ENCODE results near the gene CNTLN.
A peak's percentile ranks its signal among the peaks of the same experiment; 100 is the strongest.
"Not testable (repeated sequence)": the region's sequence is repeated elsewhere in the genome, so short reads cannot be mapped to it uniquely, and the experiment has no call there.

Gene CNTLN

DNA sequence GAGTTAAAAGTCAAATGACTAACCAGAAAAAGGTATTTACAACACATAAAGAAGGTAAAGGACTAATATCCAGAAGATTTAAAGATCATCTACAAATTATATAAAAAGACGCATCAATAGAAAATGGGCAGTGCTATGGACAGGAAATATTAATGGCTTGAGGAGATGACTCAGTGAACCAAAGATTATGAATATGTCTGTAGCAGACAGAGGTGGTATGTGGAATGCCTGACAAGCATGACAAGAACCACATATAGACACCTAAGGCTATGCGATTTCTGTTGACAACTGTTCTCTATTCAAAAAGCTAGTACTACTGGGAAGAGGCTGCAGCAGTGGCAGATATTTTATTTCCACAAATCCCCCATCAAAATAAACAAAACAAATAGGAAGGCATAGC is 267.0 kb downstream of the CNTLN start:
- no peak for DNase-seq (ENCODE audit: low read depth in 2 of 2)

DNA sequence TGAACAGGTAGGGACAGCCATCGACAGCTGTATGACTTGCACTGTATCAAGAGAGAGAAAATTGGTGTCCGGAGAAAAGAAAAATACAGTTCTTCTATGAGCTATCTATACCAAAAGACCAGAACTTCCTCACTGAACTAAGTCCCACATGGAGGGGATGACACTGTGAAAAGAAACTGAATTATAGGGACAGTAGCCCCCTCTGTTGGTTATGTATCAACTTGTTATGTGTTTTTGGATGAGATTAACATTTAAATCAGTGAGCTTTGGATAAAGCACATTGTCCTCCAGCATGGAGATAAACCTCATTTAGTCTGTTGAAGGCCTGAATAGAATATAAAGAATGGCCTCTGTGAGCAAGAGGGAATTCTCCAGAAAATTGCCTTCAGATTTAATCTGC is 267.5 kb downstream of the CNTLN start:
- no peak for DNase-seq (ENCODE audit: low read depth in 2 of 2)

DNA sequence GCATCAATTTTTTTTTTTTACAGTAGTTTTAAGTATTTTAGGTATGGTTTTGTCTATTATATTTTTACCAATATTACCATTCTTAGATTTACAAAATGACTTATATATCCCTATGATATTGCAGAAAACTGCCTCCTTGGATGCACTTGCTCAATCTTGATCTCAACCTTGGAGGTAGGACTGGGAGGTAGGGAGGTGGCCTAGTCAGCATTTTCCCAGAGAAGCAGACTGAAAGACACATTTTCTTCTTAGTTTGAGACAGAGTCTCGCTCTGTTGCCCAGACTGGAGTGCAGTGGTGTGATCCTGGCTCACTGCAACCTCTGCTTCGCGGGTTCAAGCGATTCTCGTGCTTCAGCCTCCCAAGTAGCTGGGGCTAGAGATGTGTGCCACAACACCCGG is 268.7 kb downstream of the CNTLN start:
- DNase-seq (ENCODE audit: low read depth in 2 of 2): no peak

DNA sequence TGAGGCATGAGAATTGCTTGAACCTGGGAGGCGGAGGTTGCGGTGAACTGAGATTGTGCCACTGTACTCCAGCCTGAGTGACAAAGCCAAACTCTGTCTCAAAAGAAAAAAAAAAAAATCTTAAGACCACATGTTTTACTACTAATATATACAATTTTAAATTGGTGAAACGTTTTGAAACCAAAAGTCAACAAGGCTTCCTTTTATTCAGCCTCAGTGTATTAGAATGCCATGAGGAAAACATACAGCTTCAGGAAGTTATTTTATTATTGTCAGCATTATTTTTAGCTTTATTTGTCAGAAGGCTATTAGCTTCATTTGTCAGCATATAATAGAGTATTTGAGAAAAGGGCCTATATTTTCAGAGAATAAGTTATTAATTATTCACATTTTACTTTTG is 280.1 kb downstream of the CNTLN start:
- DNase-seq (ENCODE audit: low read depth in 2 of 2): no peak

DNA sequence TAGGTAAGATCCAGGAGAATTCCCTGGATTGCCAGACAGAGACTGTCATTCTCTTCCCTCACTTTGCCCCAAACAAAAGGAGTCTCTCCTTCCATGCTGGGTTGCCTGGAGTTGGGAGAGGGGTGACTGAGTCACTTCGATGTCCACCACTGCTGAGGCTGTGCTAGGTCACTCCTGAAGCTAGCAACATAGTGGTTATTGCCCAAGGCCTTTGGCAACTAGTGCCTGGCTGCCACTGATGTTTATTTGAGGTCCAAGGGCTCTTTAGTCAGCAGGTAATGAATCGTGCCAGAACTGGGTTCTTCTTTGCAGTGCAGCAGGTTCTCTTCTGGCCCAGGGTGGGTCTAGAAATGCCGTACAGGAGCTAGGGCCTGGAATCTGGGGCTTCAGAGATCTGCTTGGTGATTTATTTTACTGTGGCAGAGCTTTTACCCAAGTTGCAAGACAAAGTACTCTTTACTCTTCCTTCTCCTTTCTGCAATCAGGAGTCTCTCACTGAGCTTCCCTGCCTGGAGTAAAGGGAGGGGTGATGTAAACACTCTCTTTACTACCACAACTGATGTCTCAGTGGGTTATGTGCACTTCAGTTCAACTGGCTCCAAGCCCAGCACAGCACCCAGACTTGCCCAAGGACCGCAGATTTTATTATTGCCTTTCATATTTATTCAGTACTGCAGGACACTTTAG is 288.3 kb downstream of the CNTLN start:
- no peak for DNase-seq (ENCODE audit: low read depth in 2 of 2)

DNA sequence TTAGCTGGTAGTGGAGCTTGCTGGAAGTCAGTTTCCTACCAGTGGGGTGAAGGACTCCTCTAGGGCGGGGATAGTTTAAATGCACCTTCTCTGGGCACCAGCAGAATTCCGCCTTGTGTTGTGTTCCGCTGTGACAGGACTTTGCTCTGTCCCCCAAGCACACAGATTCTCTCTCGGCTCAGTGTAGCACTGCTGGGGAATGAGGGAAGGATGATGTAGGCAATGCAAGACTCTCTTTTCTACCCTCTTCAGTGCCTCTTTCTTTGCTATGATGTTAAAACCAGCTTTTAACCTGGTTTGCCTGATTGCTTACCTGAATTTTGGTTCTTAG is 288.8 kb downstream of the CNTLN start:
- no peak for DNase-seq (ENCODE audit: low read depth in 2 of 2)

DNA sequence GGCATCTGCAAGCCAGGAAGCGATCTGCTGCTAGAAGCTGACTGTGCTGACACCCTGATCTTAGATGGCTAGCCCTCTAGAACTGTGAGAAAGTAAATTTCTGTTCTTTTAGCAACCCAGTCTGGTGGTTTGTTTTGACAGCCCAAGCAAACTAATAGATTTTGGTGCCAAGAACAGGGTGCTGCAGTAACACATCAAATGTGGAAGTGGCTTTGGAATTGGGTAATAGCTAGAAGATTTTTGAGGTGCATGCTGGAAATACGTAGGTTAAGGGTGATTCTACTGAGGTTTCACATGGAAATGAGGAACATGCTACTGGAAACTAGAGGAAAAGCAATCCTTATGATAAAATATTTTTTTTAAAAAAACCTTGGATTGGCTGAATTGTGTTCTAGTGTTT is 290.5 kb downstream of the CNTLN start:
- DNase-seq (ENCODE audit: low read depth in 2 of 2): no peak

DNA sequence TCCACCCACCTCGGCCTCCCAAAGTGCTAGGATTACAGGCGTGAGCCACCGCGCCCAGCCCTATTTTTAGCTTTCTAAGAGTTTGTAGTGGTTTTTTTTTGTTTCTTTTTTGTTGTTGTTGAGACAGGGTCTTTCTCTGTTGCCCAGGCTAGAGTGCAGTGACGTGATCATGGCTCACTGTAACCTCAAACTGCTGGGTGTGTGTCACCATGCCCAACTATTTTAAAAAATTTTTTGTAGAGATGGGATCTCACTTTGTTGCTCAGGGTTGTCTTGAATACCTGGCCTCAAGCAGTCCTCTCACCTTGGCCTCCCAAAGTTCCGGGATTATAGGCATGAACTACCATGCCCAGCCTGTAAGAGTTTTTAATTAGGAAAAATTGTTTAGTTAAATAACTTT is 298.7 kb downstream of the CNTLN start:
- DNase-seq (ENCODE audit: low read depth in 2 of 2): no peak

DNA sequence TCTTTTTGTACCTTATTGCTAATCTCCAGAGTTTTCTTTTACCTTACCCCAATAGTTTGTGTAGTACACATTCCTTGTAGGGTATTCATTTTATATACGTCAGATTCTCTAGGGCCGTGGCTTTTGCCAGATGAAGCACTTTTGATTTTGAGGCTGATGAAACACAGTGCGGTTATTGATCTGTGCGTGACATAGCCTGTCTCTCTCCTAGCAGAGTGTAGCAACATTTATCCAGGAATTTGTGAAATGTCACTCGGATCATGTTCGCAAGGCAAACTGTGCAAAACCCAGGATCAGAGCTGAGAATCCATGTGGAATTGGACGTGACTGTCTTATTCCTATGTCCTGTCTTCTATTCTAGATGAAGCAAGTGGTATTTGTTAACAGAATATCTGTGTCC is 302.0 kb downstream of the CNTLN start:
- no peak for DNase-seq (ENCODE audit: low read depth in 2 of 2)

DNA sequence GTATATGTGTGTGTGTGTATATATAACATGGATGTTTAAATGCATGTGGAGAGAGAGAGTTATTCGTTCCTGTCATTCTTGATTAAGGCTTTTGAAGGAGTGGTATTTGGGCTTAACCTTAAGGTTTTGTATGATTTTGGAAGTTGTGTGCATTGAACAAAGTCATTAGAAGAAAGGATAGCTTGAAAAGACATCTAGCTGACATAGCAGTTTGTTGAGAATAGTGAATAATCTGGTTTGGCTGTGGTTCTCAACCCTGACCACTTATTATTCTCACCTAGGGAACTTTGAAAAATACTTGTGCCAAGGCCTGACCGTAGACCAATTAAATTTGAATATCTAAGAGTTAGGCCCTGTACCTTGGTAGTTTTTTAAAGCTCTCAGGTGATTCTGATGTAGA is 303.0 kb downstream of the CNTLN start:
- DNase-seq (ENCODE audit: low read depth in 2 of 2): no peak

DNA sequence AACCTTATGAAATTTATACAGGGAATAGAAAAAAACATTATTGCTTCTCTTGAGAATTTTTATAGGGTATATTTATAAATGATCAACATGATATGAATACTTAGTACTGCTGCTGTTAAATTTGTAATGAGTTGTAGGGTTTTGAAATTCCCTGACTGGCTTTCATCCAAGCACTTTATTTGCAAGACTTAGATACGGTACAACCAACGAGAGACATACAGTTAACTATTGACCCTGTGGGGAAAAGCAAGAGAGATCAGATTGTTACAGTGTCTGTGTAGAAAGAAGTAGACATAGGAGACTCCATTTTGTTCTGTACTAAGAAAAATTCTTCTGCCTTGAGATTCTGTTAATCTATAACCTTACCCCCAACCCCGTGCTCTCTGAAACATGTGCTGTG is 310.3 kb downstream of the CNTLN start:
- DNase-seq (ENCODE audit: low read depth in 2 of 2): not testable (repeated sequence)

DNA sequence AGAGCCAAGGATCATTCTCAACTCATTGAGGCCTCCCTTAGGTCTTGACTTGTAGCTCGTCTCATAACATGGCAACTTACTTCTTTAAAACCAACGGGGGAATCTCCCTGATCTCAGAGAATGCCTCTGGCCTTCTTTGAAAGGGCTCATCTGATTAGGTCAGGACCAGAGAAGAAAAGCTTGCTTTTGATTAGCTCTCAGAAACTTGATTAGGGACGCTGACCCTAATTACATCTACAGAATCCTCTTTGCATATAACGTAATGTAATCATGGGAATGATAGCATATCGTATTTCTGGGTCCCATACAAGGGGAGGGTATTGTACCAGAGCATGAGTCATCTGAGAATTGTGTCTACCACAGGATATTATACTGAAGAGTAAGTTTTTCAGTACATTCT is 318.9 kb downstream of the CNTLN start:
- DNase-seq (ENCODE audit: low read depth in 2 of 2): no peak

DNA sequence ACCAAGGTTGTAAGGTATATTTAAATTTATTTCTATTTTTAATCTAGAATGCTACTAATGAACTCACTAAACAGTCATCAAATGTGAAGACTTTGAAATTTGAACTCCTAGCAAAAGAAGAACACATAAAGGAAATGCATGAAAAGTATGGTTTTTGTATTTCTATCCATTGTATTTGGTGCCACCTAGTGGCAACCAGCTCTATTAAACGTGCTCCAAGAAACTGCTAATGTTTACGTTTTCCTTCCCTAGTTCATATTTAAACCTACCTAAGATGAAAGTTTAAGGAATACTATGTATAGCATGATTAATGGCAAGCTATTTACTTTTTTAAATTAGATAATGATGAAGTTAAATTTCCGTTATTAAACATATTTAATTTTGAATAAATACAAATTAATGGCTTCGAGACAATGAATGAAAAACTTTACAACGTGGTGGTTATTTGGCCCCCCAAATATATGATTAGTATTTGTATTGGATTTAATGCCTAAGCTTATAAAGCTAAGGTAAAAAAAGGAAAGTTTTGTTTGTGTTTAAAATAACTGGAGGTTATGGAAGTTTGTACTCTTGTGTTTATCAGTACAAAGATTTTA is 328.1 kb downstream of the CNTLN start:
- peak; percentile 19 to 32 for DNase-seq (ENCODE audit: low read depth in 2 of 2)

DNA sequence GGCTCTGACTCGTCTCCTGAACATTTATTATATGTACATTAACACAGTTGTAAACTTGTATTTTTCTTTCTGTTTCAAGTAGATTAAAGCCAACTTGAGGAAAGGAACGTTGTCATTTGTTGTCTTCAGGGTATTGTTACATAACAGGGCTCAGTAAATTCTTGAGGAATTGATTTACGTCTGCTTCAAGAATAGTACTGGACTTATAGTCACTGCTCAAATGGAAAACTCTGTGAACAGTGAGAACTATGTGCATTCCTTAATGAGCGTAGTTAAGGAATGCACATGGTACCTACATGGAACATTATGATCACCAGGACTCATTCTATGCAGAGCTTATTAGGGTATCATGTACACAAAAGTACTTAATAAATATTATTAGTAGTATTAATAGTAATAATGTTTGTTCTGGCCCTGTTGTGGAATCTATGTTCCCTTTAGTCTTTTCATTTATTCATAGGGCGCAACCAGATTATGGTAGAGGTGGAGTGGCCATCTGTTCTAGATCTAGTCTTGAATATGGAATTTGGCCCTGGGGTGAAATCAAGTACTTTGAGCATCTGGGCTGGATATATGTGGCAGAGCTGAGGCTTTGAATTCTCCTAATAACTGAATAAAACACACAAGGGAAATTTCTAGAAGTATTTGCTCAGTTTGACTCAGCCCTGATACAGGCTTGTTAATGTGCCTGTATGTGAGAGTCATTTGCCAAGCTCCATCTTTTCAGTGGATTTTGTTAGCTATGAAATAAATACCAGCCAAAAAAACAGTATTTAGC is 335.4 kb downstream of the CNTLN start:
- DNase-seq (ENCODE audit: low read depth in 2 of 2): no peak

DNA sequence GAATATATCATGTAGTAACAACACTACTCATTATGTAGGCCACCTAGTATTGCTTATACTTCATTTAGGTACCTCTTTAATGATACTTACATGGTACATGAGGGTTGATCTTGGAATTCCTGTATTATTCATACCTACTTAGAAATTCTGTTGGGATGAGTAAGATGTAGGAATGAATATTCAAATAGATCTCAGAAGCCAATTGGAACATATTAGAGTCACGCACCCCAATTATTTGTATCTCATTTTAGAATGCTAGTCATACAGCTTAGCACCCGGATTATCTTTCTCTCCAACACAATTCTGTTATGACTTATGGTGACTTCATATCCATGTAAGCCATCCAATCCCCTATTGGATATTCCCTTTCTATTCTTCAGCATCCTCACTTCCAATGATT is 337.3 kb downstream of the CNTLN start:
- no peak for DNase-seq (ENCODE audit: low read depth in 2 of 2)

DNA sequence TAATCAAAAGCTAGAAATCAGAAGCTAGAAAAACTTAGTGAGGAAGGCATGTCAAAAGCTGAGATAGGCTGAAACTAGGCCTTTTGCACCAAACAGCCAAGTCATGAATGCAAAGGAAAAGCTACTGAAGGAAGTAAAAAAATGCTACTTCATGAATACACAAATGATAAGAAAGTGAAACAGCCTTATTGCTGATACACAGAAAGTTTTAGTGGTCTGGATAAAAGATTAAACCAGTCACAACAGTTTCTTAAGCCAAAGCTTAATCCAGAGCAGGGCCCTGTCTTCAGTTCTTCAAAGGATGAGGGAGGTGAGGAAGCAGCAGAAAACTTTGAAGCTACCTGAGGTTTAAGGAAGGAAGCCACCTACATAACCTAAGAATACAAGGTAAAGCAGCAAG is 341.6 kb downstream of the CNTLN start:
- no peak for DNase-seq (ENCODE audit: low read depth in 2 of 2)

DNA sequence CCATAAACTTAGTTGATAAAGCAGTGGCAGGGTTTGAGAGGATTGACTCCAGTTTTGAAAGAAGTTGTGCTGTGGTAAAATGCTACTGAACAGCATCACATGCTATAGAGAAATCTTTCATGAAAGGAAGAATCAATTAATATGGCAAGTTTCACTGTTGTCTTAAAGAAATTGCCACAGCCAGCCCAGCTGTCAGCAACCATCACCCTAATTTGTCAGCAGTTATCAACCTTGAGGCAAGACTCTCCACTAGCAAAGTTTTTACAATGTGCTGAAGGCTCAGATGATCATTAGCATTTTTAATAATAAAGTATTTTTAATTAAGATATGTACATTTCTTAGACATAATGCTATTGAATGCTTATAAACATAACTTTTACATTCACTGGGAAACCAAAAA is 343.0 kb downstream of the CNTLN start:
- no peak for DNase-seq (ENCODE audit: low read depth in 2 of 2)

DNA sequence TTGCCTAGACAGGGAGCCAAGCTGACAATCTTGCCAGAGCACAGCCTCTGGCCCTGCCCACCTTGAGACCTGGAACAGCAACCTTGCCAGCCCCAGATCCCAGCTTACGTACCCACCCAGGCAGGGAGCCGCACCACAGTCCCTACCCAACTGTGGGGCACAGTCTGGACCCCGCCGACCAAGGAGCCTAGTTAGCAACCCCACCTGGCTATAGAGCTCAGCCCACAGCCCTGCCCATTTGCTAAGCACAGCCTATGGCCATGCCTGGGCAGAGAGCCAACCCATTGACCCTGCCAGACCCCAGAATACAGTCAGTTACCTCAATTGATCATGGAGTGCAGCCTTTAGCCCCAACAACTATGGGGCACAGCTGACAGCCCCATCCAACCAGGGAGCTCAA is 346.1 kb downstream of the CNTLN start:
- DNase-seq (ENCODE audit: low read depth in 2 of 2): no peak

DNA sequence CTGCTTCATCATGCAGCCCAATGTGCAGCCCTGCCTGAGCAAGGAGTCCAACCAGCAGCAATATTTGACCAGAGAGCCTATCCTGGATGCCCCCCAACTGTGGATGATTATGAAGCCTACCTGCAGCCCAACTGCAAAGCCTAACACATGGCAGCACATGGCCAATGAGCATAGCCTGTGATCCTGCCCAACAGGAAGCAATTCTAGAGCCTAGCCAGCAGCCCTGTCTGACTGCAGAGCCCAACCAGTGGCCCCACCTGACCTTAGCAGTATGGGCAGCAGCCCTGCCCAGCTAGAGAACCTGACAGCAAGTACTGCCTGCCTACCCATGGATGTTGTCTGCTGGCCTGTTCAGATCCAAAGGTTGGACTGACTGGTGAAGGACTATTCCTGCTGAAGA is 346.7 kb downstream of the CNTLN start:
- no peak for DNase-seq (ENCODE audit: low read depth in 2 of 2)

DNA sequence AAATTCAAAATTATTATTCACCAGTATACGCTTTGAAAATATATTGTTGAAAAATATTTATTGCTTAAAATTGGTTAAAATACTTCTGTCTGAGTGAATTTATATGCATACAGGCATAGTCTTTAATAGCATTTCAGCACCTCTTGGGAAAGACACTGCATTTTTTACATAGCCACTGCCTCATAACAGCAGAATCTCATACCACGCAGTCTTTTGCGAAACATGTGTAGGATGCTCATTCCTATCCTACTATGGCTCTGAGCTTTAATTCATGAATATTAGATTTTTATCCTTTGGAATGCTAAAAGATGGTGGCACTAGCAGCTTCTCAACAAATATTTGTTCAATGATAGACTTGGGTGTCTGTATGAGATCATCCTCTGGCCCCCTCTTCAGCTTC is 350.1 kb downstream of the CNTLN start:
- DNase-seq (ENCODE audit: low read depth in 2 of 2): peak; percentile 15 to 30

DNA sequence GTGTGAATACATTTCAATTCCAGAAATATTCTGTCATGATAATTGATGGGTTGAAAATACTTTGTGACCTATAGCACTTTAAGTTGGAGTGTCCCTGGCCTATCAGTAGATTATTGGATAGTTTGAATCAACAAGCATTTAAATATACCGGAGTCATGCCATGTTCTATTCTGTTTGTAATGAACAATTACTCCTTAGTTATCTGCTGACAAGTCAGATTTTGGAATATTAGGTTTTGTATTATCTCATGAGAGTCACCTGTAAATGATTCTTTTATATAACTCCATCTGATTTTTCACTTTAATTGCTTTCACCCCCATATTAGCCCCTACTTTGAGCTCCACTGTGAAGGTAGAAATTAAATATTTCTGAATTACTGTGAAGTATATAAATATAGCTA is 351.6 kb downstream of the CNTLN start:
- no peak for DNase-seq (ENCODE audit: low read depth in 2 of 2)

DNA sequence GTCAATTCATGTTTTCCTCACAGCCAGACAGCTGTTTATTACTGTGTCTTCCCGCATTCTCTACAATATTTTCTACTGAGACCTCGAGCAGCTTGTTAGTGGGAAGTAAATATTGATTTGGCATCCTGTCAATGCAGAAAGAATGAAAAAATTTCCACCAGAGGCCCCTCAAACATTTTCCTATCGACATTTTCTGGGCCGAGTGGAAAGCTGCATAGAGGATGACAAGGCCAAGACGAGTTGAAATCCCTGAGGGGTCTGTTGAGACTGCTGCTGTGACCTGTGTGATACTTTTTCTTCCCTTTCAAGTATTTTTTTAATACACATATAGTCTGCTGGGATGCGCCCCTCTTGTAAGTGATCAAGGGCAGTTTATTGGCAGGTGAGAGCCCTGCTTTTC is 352.6 kb downstream of the CNTLN start:
- DNase-seq (ENCODE audit: low read depth in 2 of 2): no peak

DNA sequence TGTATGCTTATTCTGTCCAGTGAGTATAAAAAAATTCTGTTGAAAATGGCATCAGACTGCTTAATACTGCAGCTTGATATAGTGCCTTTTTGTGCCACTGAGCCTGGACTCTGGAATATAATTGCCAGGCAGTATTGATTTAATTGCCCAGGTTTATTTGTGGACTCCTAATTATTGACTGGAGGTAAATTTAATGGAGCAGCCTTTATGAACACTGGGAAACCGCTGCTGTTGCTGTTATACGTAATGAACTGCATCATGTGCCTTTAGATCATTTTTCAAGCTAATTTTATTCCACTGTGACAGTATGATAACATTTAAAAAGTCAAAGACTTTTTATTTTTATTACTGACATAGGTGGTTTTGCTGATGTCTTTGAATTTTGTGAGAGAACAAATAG is 353.8 kb downstream of the CNTLN start:
- no peak for DNase-seq (ENCODE audit: low read depth in 2 of 2)
